ENCODE measurements around the gene PLCB4.

DNA sequence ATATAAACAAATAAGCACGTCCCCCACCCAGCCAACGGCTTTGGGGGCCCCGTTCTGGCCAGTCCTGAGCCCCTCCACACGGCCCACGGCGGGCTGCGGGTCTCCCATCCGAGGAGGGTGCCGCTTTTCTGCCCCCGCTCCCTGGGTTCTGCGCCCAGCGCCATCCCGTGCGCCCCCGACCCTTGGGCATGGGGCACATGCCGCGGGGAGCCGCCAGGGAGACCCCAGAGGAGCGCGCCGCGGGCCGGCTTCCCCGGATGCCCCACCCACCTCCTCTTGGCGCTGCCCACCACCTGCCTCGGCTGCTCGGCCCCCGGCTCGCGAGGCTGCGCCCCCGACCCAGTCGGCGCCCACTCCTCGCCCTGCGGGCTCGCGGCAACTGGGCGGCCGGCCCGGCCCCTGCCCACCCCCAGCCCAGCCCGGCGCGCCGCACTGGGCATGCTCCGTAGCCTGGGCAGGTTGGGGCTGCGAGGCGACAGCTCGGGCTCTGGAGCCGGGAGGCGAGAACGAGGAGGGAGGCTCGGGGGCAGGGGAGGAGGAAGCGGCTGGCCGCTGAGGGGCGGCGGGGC lies 570 bp upstream of the PLCB4 start:
- peak in 1 of 2 donors; percentile 18 for TF ChIP-seq POLR2A (IDR thresholded peaks at IDR 0.05)
- TF ChIP-seq, protein P1, sequence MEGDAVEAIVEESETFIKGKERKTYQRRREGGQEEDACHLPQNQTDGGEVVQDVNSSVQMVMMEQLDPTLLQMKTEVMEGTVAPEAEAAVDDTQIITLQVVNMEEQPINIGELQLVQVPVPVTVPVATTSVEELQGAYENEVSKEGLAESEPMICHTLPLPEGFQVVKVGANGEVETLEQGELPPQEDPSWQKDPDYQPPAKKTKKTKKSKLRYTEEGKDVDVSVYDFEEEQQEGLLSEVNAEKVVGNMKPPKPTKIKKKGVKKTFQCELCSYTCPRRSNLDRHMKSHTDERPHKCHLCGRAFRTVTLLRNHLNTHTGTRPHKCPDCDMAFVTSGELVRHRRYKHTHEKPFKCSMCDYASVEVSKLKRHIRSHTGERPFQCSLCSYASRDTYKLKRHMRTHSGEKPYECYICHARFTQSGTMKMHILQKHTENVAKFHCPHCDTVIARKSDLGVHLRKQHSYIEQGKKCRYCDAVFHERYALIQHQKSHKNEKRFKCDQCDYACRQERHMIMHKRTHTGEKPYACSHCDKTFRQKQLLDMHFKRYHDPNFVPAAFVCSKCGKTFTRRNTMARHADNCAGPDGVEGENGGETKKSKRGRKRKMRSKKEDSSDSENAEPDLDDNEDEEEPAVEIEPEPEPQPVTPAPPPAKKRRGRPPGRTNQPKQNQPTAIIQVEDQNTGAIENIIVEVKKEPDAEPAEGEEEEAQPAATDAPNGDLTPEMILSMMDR (IDR thresholded peaks at IDR 0.05), result no peak
